Germinal center (tissue), 1 donor: ENCODE data around the gene KCNIP4.
"Not testable (repeated sequence)": the region's sequence is repeated elsewhere in the genome, so short reads cannot be mapped to it uniquely, and the experiment has no call there.

Experiments
- DNase-seq: peaks from one replicate; pipeline ENCODE4 v3.0.0; 2012; ENCODE audit warnings: mixed read lengths, low spot score

KCNIP4 gene

GRCh38 chr4:20754036-20754435 is 1194.5 kb downstream of the KCNIP4 start:
- DNase-seq, result no peak

GRCh38 chr4:20752641-20753040 is 1195.9 kb downstream of the KCNIP4 start:
- DNase-seq, result no peak

GRCh38 chr4:20746000-20746399 is 1202.6 kb downstream of the KCNIP4 start:
- not testable (repeated sequence) for DNase-seq

GRCh38 chr4:20735931-20736330 is 1212.6 kb downstream of the KCNIP4 start:
- DNase-seq, result no peak

GRCh38 chr4:20724915-20725314 is 1223.7 kb downstream of the KCNIP4 start:
- no peak for DNase-seq

GRCh38 chr4:20723463-20723862 is 1225.1 kb downstream of the KCNIP4 start:
- no peak for DNase-seq

GRCh38 chr4:20723019-20723418 is 1225.6 kb downstream of the KCNIP4 start:
- DNase-seq, result no peak

- DNase-seq, result no peak
Observed at GRCh38 chr4:20711335-20711734, 1237.2 kb downstream of the KCNIP4 start.

GRCh38 chr4:20700007-20700761 is 1248.4 kb downstream of the KCNIP4 start, which contains the start of gene PACRGL:
Gene PACRGL, plus strand, starts transcription at chr4:20700458. Its CDS starts 4,024 bp downstream, at chr4:20704482.
- peak; percentile 90 for DNase-seq

GRCh38 chr4:20698820-20699219 is 1249.8 kb downstream of the KCNIP4 start:
- DNase-seq, result no peak

- DNase-seq, result no peak
Observed at GRCh38 chr4:20698382-20698781, 1250.2 kb downstream of the KCNIP4 start.

GRCh38 chr4:20696815-20697214 is 1251.8 kb downstream of the KCNIP4 start:
- no peak for DNase-seq

GRCh38 chr4:20687864-20688263 is 1260.7 kb downstream of the KCNIP4 start:
- no peak for DNase-seq

- DNase-seq, result peak; percentile 14
Observed at GRCh38 chr4:20684852-20685763, 1263.5 kb downstream of the KCNIP4 start.

GRCh38 chr4:20683766-20684165 is 1264.8 kb downstream of the KCNIP4 start:
- DNase-seq, result no peak

GRCh38 chr4:20682853-20683252 is 1265.7 kb downstream of the KCNIP4 start:
- DNase-seq, result no peak

- DNase-seq, result no peak
Observed at GRCh38 chr4:20681271-20681670, 1267.3 kb downstream of the KCNIP4 start.

- no peak for DNase-seq
Observed at GRCh38 chr4:20680736-20681135, 1267.8 kb downstream of the KCNIP4 start.

GRCh38 chr4:20679951-20680350 is 1268.6 kb downstream of the KCNIP4 start:
- no peak for DNase-seq
